EH (cell line): ENCODE measurements around the gene SYNE3.

Experiments used
- DNase-seq: peaks from one replicate; pipeline ENCODE4 v3.0.0-alpha.2; 2015; ENCODE audit warnings: low read depth

SYNE3 gene

DNA sequence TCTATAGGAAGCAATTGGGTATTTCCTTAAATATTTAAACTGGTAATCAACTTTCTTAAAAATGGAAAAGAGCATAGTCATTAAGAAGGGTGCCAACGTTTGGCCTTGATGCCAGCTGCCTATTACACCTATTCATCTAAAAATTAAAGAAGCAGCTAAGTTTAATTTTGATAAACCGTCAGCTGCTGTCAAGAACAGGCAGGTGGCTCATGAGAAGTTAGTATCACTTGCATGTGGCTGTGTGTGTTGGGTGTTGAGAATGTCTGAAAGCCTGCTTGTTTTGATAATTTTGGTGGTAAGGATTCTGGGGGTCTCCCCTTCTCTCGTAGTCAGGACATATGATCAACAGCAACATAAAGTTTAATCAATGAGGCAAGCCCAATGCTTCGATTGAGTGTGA is 24.9 kb upstream of the SYNE3 start:
- DNase-seq: no peak

DNA sequence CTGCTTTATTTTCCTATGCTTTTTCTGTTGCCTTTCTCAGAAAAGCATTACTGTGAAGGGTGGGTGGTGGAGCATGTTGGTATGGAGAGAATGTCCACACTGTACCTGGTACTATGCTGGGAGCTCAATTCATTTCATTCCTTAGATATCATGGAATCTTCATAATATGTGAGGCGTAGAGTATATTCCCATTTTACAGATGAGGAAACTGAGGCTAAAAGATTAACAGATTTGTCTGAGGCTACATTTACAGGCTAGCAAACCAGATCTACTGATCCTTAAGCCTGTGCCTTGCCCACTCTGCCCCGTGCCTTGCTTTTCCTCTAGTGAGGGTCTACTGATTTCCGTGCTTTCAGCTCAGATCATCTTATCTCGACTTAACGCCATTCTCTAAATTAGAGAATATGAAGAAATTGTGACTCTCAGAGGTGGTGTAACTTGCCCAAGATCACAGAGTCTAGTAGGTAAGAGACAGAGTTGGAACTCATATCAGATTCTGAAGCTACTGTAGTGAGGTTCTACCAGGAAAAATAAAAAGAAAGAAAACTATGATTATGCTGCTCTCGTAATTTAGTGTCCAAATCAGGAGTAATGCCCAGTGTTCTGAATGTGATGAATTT is 23.9 kb upstream of the SYNE3 start:
- no peak for DNase-seq

DNA sequence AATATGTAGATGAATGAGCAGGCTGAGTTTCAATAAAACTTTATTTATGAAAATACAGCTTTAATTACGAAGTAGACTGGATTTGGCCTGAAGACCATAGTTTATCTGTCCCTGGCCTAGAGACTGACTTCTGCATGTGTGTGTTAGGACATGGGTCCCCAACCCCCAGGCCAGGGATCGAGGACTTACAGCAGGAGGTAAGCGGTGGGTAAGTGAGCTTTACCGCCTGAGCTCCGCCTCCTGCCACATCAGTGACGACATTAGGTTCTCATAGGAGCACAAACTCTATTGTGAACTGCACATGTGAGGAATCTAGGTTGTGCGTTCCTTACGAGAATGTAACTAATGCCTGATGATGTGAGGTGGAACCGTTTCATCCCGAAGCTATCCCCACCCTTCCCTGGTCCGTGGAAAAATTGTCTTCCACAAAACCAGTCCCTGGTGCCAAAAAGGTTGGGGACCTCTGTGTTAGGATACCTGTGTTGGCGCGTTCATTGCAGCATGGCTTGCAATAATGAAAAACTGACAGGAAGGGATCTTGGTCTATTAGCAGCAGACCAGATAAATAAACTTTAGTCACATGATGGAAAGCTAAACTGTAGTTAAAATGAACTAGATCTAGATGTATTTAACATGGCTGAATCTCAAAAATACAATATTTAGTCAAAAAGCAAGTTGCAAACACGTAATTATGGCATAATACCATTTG is 22.5 kb upstream of the SYNE3 start:
- no peak for DNase-seq

GRCh38 chr14:95537298-95538089 is 21.0 kb upstream of the SYNE3 start:
- DNase-seq: no peak

- DNase-seq: no peak
Measured at GRCh38 chr14:95536671-95537070, 20.2 kb upstream of the SYNE3 start.

DNA sequence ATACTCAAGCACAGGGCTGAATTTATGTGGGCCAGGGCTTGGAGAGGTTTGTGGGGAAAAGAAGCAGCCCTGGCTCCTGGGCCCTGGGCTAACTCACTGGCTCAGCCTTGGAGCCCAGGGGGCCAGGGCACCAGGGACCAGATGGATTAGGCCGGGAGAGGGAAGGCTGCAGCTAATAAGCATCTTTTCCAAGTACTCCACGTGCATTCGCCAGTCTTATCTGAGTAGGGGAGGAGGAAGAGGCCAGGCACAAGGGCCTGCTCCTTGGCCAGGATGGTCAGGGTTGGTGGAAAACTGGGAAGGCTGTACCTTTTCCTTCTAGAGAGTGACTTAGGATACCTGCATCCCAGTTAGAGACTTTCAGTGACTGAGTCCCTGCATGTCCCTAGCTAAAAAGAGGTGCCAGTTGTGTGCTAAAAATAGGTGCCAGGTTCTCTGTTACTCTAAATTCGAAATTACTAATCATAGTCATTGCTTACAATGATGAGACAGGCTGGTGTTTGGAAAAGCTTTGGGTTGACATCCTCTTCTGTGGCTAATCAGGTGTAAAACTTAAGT is 19.7 kb upstream of the SYNE3 start:
- DNase-seq: no peak

- DNase-seq: peak; percentile 9
Measured at GRCh38 chr14:95535226-95536021, 19.0 kb upstream of the SYNE3 start.

GRCh38 chr14:95534299-95535225 is 18.1 kb upstream of the SYNE3 start, which contains the start of gene GLRX5:
GLRX5 (plus strand) TSS chr14:95535050; CDS start chr14:95535090, 40 bp downstream.
- peak; percentile 100 for DNase-seq

DNA sequence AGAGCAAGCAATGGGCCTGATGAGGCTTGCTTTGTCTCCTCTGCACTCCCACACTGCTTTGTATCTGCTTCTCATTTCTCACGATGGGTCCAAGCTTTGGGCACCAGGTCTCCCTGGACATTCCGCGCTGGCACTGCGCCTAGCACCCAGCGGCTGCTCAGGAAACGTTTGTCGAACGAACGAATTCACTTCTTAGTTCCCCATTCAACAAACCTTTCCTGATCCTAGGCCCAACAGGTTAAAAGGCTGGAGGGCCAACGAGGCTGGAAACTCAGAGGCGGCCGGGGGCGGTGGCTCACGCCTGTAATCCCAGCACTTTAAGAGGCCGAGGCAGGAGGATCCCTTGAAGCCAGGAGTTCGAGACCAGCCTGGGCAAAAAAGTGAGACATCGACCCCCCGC is 17.4 kb upstream of the SYNE3 start:
- DNase-seq: peak; percentile 25

GRCh38 chr14:95533391-95533821 is 17.0 kb upstream of the SYNE3 start:
- peak; percentile 62 for DNase-seq

- DNase-seq: no peak
Measured at GRCh38 chr14:95531969-95532368, 15.5 kb upstream of the SYNE3 start.

DNA sequence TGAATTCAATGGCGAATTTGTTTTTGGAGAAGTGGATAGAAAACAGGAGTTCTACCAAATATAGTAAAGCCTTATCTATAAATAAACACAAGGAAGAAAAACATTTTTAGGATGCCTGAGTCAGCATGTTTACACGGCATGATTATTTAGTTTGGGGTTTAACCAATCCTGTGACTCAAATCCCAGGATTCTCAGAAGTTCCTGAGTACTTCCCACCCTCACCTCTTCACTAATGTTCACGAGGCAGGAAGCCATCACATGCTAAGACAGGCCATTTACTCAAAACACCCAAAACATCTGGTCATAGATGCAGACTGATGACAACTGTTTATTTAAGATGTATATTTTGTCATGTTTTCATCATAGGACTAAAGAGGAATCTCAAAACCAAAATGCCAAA is 15.0 kb upstream of the SYNE3 start:
- DNase-seq: peak; percentile 87

- no peak for DNase-seq
Measured at GRCh38 chr14:95530473-95531276, 14.2 kb upstream of the SYNE3 start.

- no peak for DNase-seq
Measured at GRCh38 chr14:95529216-95529615, 12.8 kb upstream of the SYNE3 start.

DNA sequence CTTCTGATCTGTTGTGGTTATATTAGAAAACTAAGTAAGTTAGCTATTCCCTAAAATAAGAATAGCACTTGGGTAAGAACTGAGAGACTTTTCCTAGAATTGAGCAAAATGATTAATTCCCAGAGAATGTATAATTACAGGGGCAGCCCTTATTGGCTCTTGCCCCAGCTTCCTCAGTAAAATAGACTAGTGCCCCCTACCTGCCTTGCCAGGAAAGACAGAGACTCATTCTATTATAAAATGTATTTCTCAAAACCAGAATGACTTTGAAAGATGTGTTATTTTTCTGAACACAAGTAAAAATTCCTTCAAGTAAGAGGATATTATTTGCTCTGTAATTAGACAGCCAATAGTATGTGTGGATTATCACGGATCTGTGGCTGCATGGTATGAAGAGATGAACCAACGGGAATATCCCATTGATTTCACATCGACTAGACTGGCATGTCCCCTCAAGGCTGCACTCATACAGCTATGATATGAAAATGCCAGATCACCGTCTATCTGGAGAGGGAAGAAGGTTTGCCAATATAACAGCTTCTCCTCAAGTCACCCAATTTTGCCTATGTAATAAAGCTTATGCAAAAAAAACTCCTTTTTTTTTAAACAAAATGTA is 11.0 kb upstream of the SYNE3 start:
- DNase-seq: peak; percentile 88

- no peak for DNase-seq
Measured at GRCh38 chr14:95526483-95527386, 10.3 kb upstream of the SYNE3 start.

- DNase-seq: no peak
Measured at GRCh38 chr14:95525999-95526398, 9.5 kb upstream of the SYNE3 start.
